Endothelial cell of umbilical vein (primary cell): Measurements from ENCODE around the gene AP3S1. TPM values are rescaled to one million over a fixed set of nuclear protein-coding genes. Genes with fewer than 3 reads are reported as not detected.

Source experiments
- BruUV-seq: library from RNA; stranded (reverse); fragments of 400-500 nt; replicated peaks from 2 replicates; lab custom pipeline; 2021; lab: Mats Ljungman, UMichigan
- CTCF ChIA-PET: fragments of 300-600, 350-600 bp; sonication (Branson Sonifier 250); formaldehyde crosslinking; loops from one replicate; lab custom pipeline; 2021; ENCODE audit warnings: antibody characterized with exemption, inconsistent platforms; lab: Charles Lee
- POLR2A ChIA-PET: fragments of 300-600, 350-600 bp; sonication (Branson Sonifier 250); formaldehyde crosslinking; loops from one replicate; lab custom pipeline; 2021; ENCODE audit warnings: antibody characterized with exemption, inconsistent platforms; lab: Charles Lee
- DNase-seq: peaks from one replicate; pipeline ENCODE4 v3.0.0-alpha.2; 2011; ENCODE audit warnings: low read depth, low spot score
- FAIRE-seq: peaks from 2 replicates; lab custom pipeline; 2011; peaks lifted over from hg19 to GRCh38; lab: Jason Lieb, UNC
- H2AFZ ChIP-seq: 2 replicates; pipeline ENCODE4 v1.6.0; 2012; ENCODE audit warnings: low read depth, low read length, control low read depth, inconsistent platforms
- H3K27ac ChIP-seq: 2 replicates; pipeline ENCODE4 v1.5.1; 2011; ENCODE audit warnings: low read depth, mild to moderate bottlenecking, control low read depth, low read length, moderate library complexity; ENCODE audit not compliant: insufficient read depth
- H3K27me3 ChIP-seq, 2 experiments: 2 replicates each; pipeline versions ENCODE4 v1.6.0 to v1.6.1; 2011; ENCODE audit warnings: low read length in 2 of 2, mixed read lengths in 1 of 2; ENCODE audit not compliant: control insufficient read depth in 2 of 2, insufficient read depth in 2 of 2
- H3K36me3 ChIP-seq, 2 experiments: 2 replicates in 1 of 2; 3 replicates in 1 of 2; pipeline ENCODE4 v1.5.1; 2011; ENCODE audit warnings: low read length in 2 of 2, mild to moderate bottlenecking in 1 of 2, moderate library complexity in 1 of 2; ENCODE audit not compliant: control insufficient read depth in 2 of 2, insufficient read depth in 2 of 2; ENCODE audit errors: extremely low read depth in 1 of 2
- H3K4me1 ChIP-seq: 3 replicates; pipeline ENCODE4 v1.5.1; 2011; ENCODE audit warnings: mild to moderate bottlenecking, low read length; ENCODE audit not compliant: control insufficient read depth, insufficient read depth; ENCODE audit errors: extremely low read depth
- H3K4me2 ChIP-seq: 2 replicates; pipeline ENCODE4 v1.6.1; 2011; ENCODE audit warnings: low read length, control low read depth, mixed read lengths; ENCODE audit not compliant: insufficient read depth
- H3K4me3 ChIP-seq, 3 experiments: fragments of 200-600 bp in 1 of 3; sonication (generic), shearing (Covaris generic) in 1 of 3; replicated peaks in 1 of 3; 2 replicates each; pipeline ENCODE4 v1.5.1; 2011 to 2016; ENCODE audit warnings: control low read depth in 3 of 3, low read length in 3 of 3, mild to moderate bottlenecking in 2 of 3, inconsistent platforms in 1 of 3, low read depth in 1 of 3, moderate library complexity in 1 of 3; ENCODE audit not compliant: insufficient read depth in 1 of 3
- H3K79me2 ChIP-seq: 2 replicates; pipeline ENCODE4 v1.6.0; 2012; ENCODE audit warnings: low read length, inconsistent platforms; ENCODE audit not compliant: control insufficient read depth, insufficient read depth
- H3K9ac ChIP-seq: replicated peaks from 2 replicates; pipeline ENCODE3; 2011; ENCODE audit warnings: low read length, control low read depth; ENCODE audit not compliant: insufficient read depth; ENCODE audit errors: extremely low read depth
- H3K9me1 ChIP-seq: replicated peaks from 3 replicates; pipeline ENCODE4 v1.6.0; 2011; ENCODE audit warnings: mild to moderate bottlenecking, low read length; ENCODE audit not compliant: control insufficient read depth, insufficient read depth; ENCODE audit errors: extremely low read depth
- H3K9me3 ChIP-seq: replicated peaks from 2 replicates; pipeline ENCODE4 v1.5.1; 2012; ENCODE audit warnings: low read length, inconsistent platforms; ENCODE audit not compliant: control insufficient read depth, insufficient read depth
- H4K20me1 ChIP-seq: replicated peaks from 2 replicates; pipeline ENCODE3; 2011; ENCODE audit warnings: mild to moderate bottlenecking, low read length; ENCODE audit not compliant: control insufficient read depth, insufficient read depth; ENCODE audit errors: extremely low read depth
- CTCF ChIP-seq, 2 donors: IDR thresholded peaks; 1 replicate in 1 of 2; 2 replicates in 1 of 2; pipeline ENCODE4 v1.5.1; 2011; ENCODE audit warnings: low read length in 2 of 2, mild to moderate bottlenecking in 2 of 2, moderate library complexity in 2 of 2, control low read depth in 1 of 2, inconsistent platforms in 1 of 2, low read depth in 1 of 2; ENCODE audit not compliant: insufficient read depth in 1 of 2; ENCODE audit errors: extremely low read depth in 1 of 2
- EZH2 ChIP-seq: IDR thresholded peaks from 2 replicates; pipeline ENCODE4 v1.6.1; 2012; ENCODE audit warnings: borderline replicate concordance, low read depth, mild to moderate bottlenecking, moderate library complexity, low read length, inconsistent platforms; ENCODE audit not compliant: severe bottlenecking
- FOS ChIP-seq: IDR thresholded peaks from 2 replicates; pipeline ENCODE4 v1.6.1; 2011; ENCODE audit warnings: mild to moderate bottlenecking, low read length, moderate library complexity, borderline replicate concordance; ENCODE audit not compliant: insufficient read depth
- GATA2 ChIP-seq: IDR thresholded peaks from 2 replicates; pipeline ENCODE4 v1.7.0; 2011; ENCODE audit warnings: low read depth, mild to moderate bottlenecking, moderate library complexity, mixed read lengths, low read length; ENCODE audit not compliant: insufficient read length, insufficient read depth
- JUN ChIP-seq: IDR thresholded peaks from 2 replicates; pipeline ENCODE4 v1.6.1; 2011; ENCODE audit warnings: borderline replicate concordance, low read depth; ENCODE audit not compliant: insufficient read length, insufficient read depth
- MAX ChIP-seq: IDR thresholded peaks from 2 replicates; pipeline ENCODE4 v1.6.1; 2011; ENCODE audit not compliant: insufficient read depth, insufficient read length
- MYC ChIP-seq: IDR thresholded peaks from one replicate; pipeline ENCODE4 v1.6.1; 2011; ENCODE audit warnings: mild to moderate bottlenecking, low read depth, low read length
- POLR2A ChIP-seq: IDR thresholded peaks from 2 replicates; pipeline ENCODE4 v1.6.1; 2012; ENCODE audit warnings: low read depth, mild to moderate bottlenecking, control low read depth, low read length
- POLR2AphosphoS5 ChIP-seq: IDR thresholded peaks from 2 replicates; pipeline ENCODE4 v1.6.1; 2012; ENCODE audit warnings: low read depth, mild to moderate bottlenecking, control low read depth, low read length, moderate library complexity; ENCODE audit not compliant: insufficient read depth
- dilution Hi-C: fragments of 300-500 bp; cut with MboI; formaldehyde crosslinking; loops from one replicate; pipeline ENCODE4 v1.15.0; 2019; ENCODE audit warnings: low sequenced_read_pairs; ENCODE audit not compliant: extremely low pct_ligation_motif_present
- intact Hi-C: fragments of 100-400 bp; cut with micrococcal nuclease; formaldehyde crosslinking; loops from one replicate; pipeline ENCODE4 v1.10.0; 2022
- polyA plus RNA-seq, 4 experiments: library from polyadenylated mRNA; depleted of rRNA in 3 of 4; stranded (reverse) in 3 of 4; unstranded in 1 of 4; fragments of >200 nt; gene quantifications; 2 replicates each; pipeline versions ENCODE4 v1.2.1 to v1.2.3, GENCODE V29; 2011 to 2012; ENCODE audit warnings: missing spikeins in 1 of 4
- total RNA-seq: library from RNA; stranded (reverse); gene quantifications from 2 replicates; pipeline ENCODE4 v1.2.3, GENCODE V29; 2021

Gene AP3S1
- total and polyA plus RNA-seq, 2 donors (not counting 3 experiments of a cell fraction or from before 2014, with no cell fraction given) = 26.5 to 85.7 TPM

GRCh38 chr5:115940080-115940810 is 98.5 kb downstream of the AP3S1 start:
- H3K27me3 ChIP-seq = no peaks in the 10 kb centered on the region
- intact Hi-C loops = no loop called here
- H3K27ac ChIP-seq = no peak overlapping the region
- H3K4me3 ChIP-seq = no peak overlapping the region
- H4K20me1 ChIP-seq = no peaks in the 10 kb centered on the region
- TF ChIP-seq FOS (no peak), JUN (no peak), GATA2 (no peak)
- no peak overlapping the region for H3K9ac ChIP-seq
- BruUV-seq = no TSS peak
- DNase-seq (no peak), FAIRE-seq (no peak)
- H3K4me2 ChIP-seq = no peak overlapping the region
- H3K4me1 ChIP-seq = no peaks in the 10 kb centered on the region
- no peaks in the 10 kb centered on the region for H3K9me1 ChIP-seq
- no peaks in the 10 kb centered on the region for H3K9me3 ChIP-seq
- ChIA-PET CTCF (interaction anchor here (1.1 to 1.2 kb wide), 2 partner anchors 23 to 27 kb away, joined by 3 to 4 read pairs; partner anchors contain the start of gene LVRN), POLR2A (no interaction called here)
- H3K79me2 ChIP-seq = no peaks in the 10 kb centered on the region
- H2AFZ ChIP-seq = no peak overlapping the region
- dilution Hi-C loops = no loop called here
- no peaks in the 10 kb centered on the region for H3K36me3 ChIP-seq

GRCh38 chr5:115941051-115941675 is 99.4 kb downstream of the AP3S1 start:
- H3K79me2 ChIP-seq = no peaks in the 10 kb centered on the region
- no peaks in the 10 kb centered on the region for H3K4me1 ChIP-seq
- H3K9ac ChIP-seq = no peak overlapping the region
- no peak for FAIRE-seq
- H3K36me3 ChIP-seq = no peaks in the 10 kb centered on the region
- H3K9me3 ChIP-seq = no peaks in the 10 kb centered on the region
- H3K27ac ChIP-seq = no peak overlapping the region
- no peak overlapping the region for H3K4me3 ChIP-seq
- no peaks in the 10 kb centered on the region for H4K20me1 ChIP-seq
- H2AFZ ChIP-seq = no peak overlapping the region
- H3K27me3 ChIP-seq = no peaks in the 10 kb centered on the region
- dilution Hi-C loops (no loop called here), intact Hi-C loops (no loop called here)
- CTCF ChIA-PET = interaction anchor here (1.1 kb wide), 1 partner anchor 22 kb away, joined by 4 read pairs; the partner anchor contains the start of gene LVRN
- POLR2A ChIA-PET = no interaction called here
- H3K4me2 ChIP-seq = no peak overlapping the region
- H3K9me1 ChIP-seq = no peaks in the 10 kb centered on the region
- TF ChIP-seq CTCF (IDR thresholded peaks at IDR 0.05; ENCODE audit: extremely low read depth in 1 of 2, insufficient read depth in 1 of 2, low read depth in 1 of 2, low read length in 2 of 2) (no peak), POLR2A (no peak), EZH2 (no peak), FOS (no peak), JUN (no peak), MAX (no peak), MYC (no peak), POLR2AphosphoS5 (no peak), GATA2 (no peak)
- DNase-seq = no peak
- BruUV-seq = no TSS peak
